HepG2 (cell line): ENCODE results near the gene EGFL8. TPM values are rescaled to one million over a fixed set of nuclear protein-coding genes. Genes with fewer than 3 reads are reported as not detected.
A peak's percentile ranks its signal among the peaks of the same experiment; 100 is the strongest.

ENCODE experiments used
- ATF4 ChIP-seq, 2 experiments: fragments of 450-650 bp in 1 of 2; sonication (generic) in 1 of 2; formaldehyde crosslinking; IDR thresholded peaks; 2 replicates each; pipeline versions ENCODE4 v1.5.0 to v1.8.0; 2020 to 2022; ENCODE audit warnings: mild to moderate bottlenecking in 1 of 2, missing genetic modification reagents in 1 of 2
- HNRNPL ChIP-seq: fragments of 200-400 bp; formaldehyde crosslinking; IDR thresholded peaks from 2 replicates; pipeline ENCODE4 v1.6.1; 2017; ENCODE audit warnings: mild to moderate bottlenecking, low read depth, low read length
- MBD4 ChIP-seq: IDR thresholded peaks from 2 replicates; pipeline ENCODE4 v1.6.1; 2012; ENCODE audit warnings: low read length, inconsistent platforms, borderline replicate concordance
- NFYB ChIP-seq: sonication (generic); formaldehyde crosslinking; IDR thresholded peaks from 2 replicates; pipeline ENCODE4 v1.4.0; 2020; ENCODE audit warnings: missing genetic modification reagents
- PLRG1 ChIP-seq: fragments of 450-650 bp; conservative IDR thresholded peaks from 2 replicates; pipeline ENCODE4 v1.6.1; 2016
- TMF1 ChIP-seq: sonication (generic); formaldehyde crosslinking; IDR thresholded peaks from 2 replicates; pipeline ENCODE4 v1.8.1; 2022; ENCODE audit warnings: low read depth, missing genetic modification reagents
- WIZ ChIP-seq: sonication (generic); formaldehyde crosslinking; IDR thresholded peaks from 2 replicates; pipeline ENCODE4 v1.5.1; 2020; ENCODE audit warnings: mild to moderate bottlenecking, missing genetic modification reagents
- YEATS2 ChIP-seq: sonication (generic); formaldehyde crosslinking; IDR thresholded peaks from 2 replicates; pipeline ENCODE4 v1.4.0; 2020; ENCODE audit warnings: missing genetic modification reagents, borderline replicate concordance
- ZFP1 ChIP-seq: IDR thresholded peaks from 2 replicates; pipeline ENCODE4 v1.6.1; 2016
- ZNF121 ChIP-seq: sonication (generic); formaldehyde crosslinking; IDR thresholded peaks from 2 replicates; pipeline ENCODE4 v1.5.0; 2020; ENCODE audit warnings: mild to moderate bottlenecking, missing genetic modification reagents
- ZNF160 ChIP-seq: sonication (generic); formaldehyde crosslinking; IDR thresholded peaks from 2 replicates; pipeline ENCODE4 v1.8.0; 2022; ENCODE audit warnings: mild to moderate bottlenecking, inconsistent platforms, missing genetic modification reagents
- ZNF333 ChIP-seq: sonication (generic); formaldehyde crosslinking; IDR thresholded peaks from 2 replicates; pipeline ENCODE4 v1.4.0; 2020; ENCODE audit warnings: mild to moderate bottlenecking, missing genetic modification reagents, borderline replicate concordance
- ZNF343 ChIP-seq: sonication (generic); formaldehyde crosslinking; IDR thresholded peaks from 2 replicates; pipeline ENCODE4 v1.4.0; 2020; ENCODE audit warnings: mild to moderate bottlenecking, missing genetic modification reagents
- ZNF496 ChIP-seq: sonication (generic); formaldehyde crosslinking; IDR thresholded peaks from 2 replicates; pipeline ENCODE4 v1.8.1; 2023; ENCODE audit warnings: mild to moderate bottlenecking, moderate library complexity, missing genetic modification reagents; ENCODE audit not compliant: insufficient replicate concordance
- ZNF512B ChIP-seq: sonication (generic); formaldehyde crosslinking; IDR thresholded peaks from 2 replicates; pipeline ENCODE4 v1.5.1; 2020; ENCODE audit warnings: missing genetic modification reagents, mild to moderate bottlenecking, borderline replicate concordance
- polyA plus RNA-seq, 8 experiments: library from polyadenylated mRNA; depleted of rRNA in 3 of 8; stranded (reverse) in 7 of 8; unstranded in 1 of 8; fragments of >200 nt; fragmentation: Illumina TruSeq in 4 of 8; extraction: Trizol in 4 of 8; gene quantifications; 2 replicates each; pipeline versions ENCODE4 v1.2.1 to v1.2.3, GENCODE V29; 2011 to 2016; ENCODE audit warnings: low read depth in 4 of 8, missing spikeins in 1 of 8, mixed read lengths in 1 of 8; ENCODE audit not compliant: insufficient read depth in 1 of 8
- total RNA-seq, 5 experiments: library from RNA; depleted of rRNA; stranded (reverse); fragments of >200 nt; fragmentation: Illumina TruSeq; extraction: Trizol; gene quantifications; 2 replicates each; pipeline ENCODE4 v1.2.3, GENCODE V29; 2016; ENCODE audit warnings: low read depth in 1 of 5
- TF ChIP-seq, protein P1 (sequence below): sonication (generic); formaldehyde crosslinking; IDR thresholded peaks from 2 replicates; pipeline ENCODE4 v1.5.1; 2020; ENCODE audit warnings: mild to moderate bottlenecking, missing genetic modification reagents, borderline replicate concordance
- TF ChIP-seq, protein P2 (sequence below): sonication (generic); formaldehyde crosslinking; IDR thresholded peaks from 2 replicates; pipeline ENCODE4 v1.4.0; 2020; ENCODE audit warnings: missing genetic modification reagents
- TF ChIP-seq, protein P3 (sequence below): sonication (generic); formaldehyde crosslinking; IDR thresholded peaks from 2 replicates; pipeline ENCODE4 v1.5.1; 2020; ENCODE audit warnings: mild to moderate bottlenecking, missing genetic modification reagents, moderate library complexity
- TF ChIP-seq, protein P4 (sequence below): sonication (generic); formaldehyde crosslinking; IDR thresholded peaks from 2 replicates; pipeline ENCODE4 v1.4.0; 2020; ENCODE audit warnings: missing genetic modification reagents, mild to moderate bottlenecking, borderline replicate concordance
- TF ChIP-seq, protein P5 (sequence below): fragments of 450-650 bp; IDR thresholded peaks from 2 replicates; pipeline ENCODE4 v1.6.1; 2017

Gene EGFL8
- total and polyA plus RNA-seq, 2 of the 13 experiments (the other 11 are each of a cell fraction or from before 2014, with no cell fraction given): 10.0 to 11.5 TPM

- TF ChIP-seq, protein P1, sequence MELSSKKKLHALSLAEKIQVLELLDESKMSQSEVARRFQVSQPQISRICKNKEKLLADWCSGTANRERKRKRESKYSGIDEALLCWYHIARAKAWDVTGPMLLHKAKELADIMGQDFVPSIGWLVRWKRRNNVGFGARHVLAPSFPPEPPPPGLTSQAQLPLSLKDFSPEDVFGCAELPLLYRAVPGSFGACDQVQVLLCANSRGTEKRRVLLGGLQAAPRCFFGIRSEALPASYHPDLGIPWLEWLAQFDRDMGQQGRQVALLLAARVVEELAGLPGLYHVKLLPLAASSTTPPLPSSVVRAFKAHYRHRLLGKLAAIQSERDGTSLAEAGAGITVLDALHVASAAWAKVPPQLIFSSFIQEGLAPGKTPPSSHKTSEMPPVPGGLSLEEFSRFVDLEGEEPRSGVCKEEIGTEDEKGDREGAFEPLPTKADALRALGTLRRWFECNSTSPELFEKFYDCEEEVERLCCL (CRISPR knock-in tag): no peak
- TF ChIP-seq WIZ (CRISPR knock-in tag) (0 out of 2 replicates have a peak, but pooled peaks have one; percentile 28), ZNF496 (CRISPR knock-in tag) (no peak), PLRG1 (no peak), HNRNPL (0 out of 2 replicates have a peak, but pooled peaks have one; percentile 57), MBD4 (no peak), ZFP1 (CRISPR knock-in tag) (peak; percentile 24; the same call in 1 of the 2 replicates), ZNF333 (CRISPR knock-in tag) (no peak), ZNF512B (CRISPR knock-in tag) (no peak), ZNF160 (CRISPR knock-in tag) (no peak), ZNF121 (CRISPR knock-in tag) (no peak), TMF1 (CRISPR knock-in tag) (no peak), ZNF343 (CRISPR knock-in tag) (no peak; the same call in 1 of the 2 replicates), YEATS2 (CRISPR knock-in tag) (peak; percentile 78; the same call in 1 of the 2 replicates), NFYB (CRISPR knock-in tag) (peak; percentile 85), ATF4 (CRISPR knock-in tag; IDR thresholded peaks at IDR 0.05) (no peak)
- TF ChIP-seq, protein P2, sequence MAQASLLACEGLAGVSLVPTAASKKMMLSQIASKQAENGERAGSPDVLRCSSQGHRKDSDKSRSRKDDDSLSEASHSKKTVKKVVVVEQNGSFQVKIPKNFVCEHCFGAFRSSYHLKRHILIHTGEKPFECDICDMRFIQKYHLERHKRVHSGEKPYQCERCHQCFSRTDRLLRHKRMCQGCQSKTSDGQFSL: no peak
- TF ChIP-seq, protein P3, sequence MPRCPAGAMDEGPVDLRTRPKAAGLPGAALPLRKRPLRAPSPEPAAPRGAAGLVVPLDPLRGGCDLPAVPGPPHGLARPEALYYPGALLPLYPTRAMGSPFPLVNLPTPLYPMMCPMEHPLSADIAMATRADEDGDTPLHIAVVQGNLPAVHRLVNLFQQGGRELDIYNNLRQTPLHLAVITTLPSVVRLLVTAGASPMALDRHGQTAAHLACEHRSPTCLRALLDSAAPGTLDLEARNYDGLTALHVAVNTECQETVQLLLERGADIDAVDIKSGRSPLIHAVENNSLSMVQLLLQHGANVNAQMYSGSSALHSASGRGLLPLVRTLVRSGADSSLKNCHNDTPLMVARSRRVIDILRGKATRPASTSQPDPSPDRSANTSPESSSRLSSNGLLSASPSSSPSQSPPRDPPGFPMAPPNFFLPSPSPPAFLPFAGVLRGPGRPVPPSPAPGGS (CRISPR knock-in tag): peak; percentile 87
- TF ChIP-seq, protein P4, sequence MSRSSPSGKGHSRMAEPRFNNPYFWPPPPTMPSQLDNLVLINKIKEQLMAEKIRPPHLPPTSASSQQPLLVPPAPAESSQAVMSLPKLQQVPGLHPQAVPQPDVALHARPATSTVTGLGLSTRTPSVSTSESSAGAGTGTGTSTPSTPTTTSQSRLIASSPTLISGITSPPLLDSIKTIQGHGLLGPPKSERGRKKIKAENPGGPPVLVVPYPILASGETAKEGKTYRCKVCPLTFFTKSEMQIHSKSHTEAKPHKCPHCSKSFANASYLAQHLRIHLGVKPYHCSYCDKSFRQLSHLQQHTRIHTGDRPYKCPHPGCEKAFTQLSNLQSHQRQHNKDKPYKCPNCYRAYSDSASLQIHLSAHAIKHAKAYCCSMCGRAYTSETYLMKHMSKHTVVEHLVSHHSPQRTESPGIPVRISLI: peak; percentile 96
- TF ChIP-seq, protein P5, sequence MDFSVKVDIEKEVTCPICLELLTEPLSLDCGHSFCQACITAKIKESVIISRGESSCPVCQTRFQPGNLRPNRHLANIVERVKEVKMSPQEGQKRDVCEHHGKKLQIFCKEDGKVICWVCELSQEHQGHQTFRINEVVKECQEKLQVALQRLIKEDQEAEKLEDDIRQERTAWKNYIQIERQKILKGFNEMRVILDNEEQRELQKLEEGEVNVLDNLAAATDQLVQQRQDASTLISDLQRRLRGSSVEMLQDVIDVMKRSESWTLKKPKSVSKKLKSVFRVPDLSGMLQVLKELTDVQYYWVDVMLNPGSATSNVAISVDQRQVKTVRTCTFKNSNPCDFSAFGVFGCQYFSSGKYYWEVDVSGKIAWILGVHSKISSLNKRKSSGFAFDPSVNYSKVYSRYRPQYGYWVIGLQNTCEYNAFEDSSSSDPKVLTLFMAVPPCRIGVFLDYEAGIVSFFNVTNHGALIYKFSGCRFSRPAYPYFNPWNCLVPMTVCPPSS: no peak
These were observed 11.5 kb downstream of the EGFL8 start, which contains the start of gene AGPAT1 (continued) for GRCh38 chr6:32175711-32176475.
